GM21576 (cell line): Measurements from ENCODE around the gene PLEKHB2.
"Not testable (repeated sequence)": the region's sequence is repeated elsewhere in the genome, so short reads cannot be mapped to it uniquely, and the experiment has no call there.

Experiments used
- ATAC-seq: cut with Tn5 transposase; IDR thresholded peaks from one replicate; pipeline ENCODE4 v1.9.1; 2021; ENCODE audit warnings: mild to moderate bottlenecking, moderate library complexity; ENCODE audit not compliant: unreplicated experiment

Gene PLEKHB2

GRCh38 chr2:131105156-131105949, at the start of gene PLEKHB2:
PLEKHB2 (plus strand) TSS chr2:131105336; CDS start chr2:131120942, 15,606 bp downstream.
- peak; percentile 71 for ATAC-seq

GRCh38 chr2:131056204-131056931, 48.8 kb upstream of the PLEKHB2 start:
- ATAC-seq = no peak

GRCh38 chr2:131056932-131057287, 48.2 kb upstream of the PLEKHB2 start:
- no peak for ATAC-seq

GRCh38 chr2:131058214-131058843, 46.8 kb upstream of the PLEKHB2 start:
- no peak for ATAC-seq

GRCh38 chr2:131058920-131059319, 46.2 kb upstream of the PLEKHB2 start:
- ATAC-seq = no peak

GRCh38 chr2:131063501-131064283, 41.4 kb upstream of the PLEKHB2 start:
- no peak for ATAC-seq

- no peak for ATAC-seq
These were observed 40.3 kb upstream of the PLEKHB2 start for GRCh38 chr2:131064589-131065512.

- ATAC-seq = no peak
These were observed 37.5 kb upstream of the PLEKHB2 start for GRCh38 chr2:131067465-131068125.

- ATAC-seq = not testable (repeated sequence)
These were observed 37.0 kb upstream of the PLEKHB2 start for GRCh38 chr2:131068172-131068571.

- not testable (repeated sequence) for ATAC-seq
These were observed 29.6 kb upstream of the PLEKHB2 start for GRCh38 chr2:131075578-131075977.

GRCh38 chr2:131076707-131077106, 28.4 kb upstream of the PLEKHB2 start:
- ATAC-seq = no peak

- no peak for ATAC-seq
These were observed 27.8 kb upstream of the PLEKHB2 start for GRCh38 chr2:131077182-131077846.

GRCh38 chr2:131077966-131078365, 27.2 kb upstream of the PLEKHB2 start:
- no peak for ATAC-seq

- not testable (repeated sequence) for ATAC-seq
These were observed 25.2 kb upstream of the PLEKHB2 start for GRCh38 chr2:131079931-131080330.

- ATAC-seq = no peak
These were observed 23.9 kb upstream of the PLEKHB2 start for GRCh38 chr2:131081190-131081589.

GRCh38 chr2:131085646-131086045, 19.5 kb upstream of the PLEKHB2 start:
- ATAC-seq = no peak

GRCh38 chr2:131092458-131093005, 12.6 kb upstream of the PLEKHB2 start:
- ATAC-seq = no peak

GRCh38 chr2:131093006-131093695, 12.0 kb upstream of the PLEKHB2 start, which contains the start of gene FAM168B:
FAM168B (minus strand) TSS chr2:131093460; CDS start chr2:131082646, 10,814 bp downstream.
- peak; percentile 82 for ATAC-seq
